Measurements from ENCODE around the gene SUPT5H. TPM values are rescaled to one million over a fixed set of nuclear protein-coding genes. Genes with fewer than 3 reads are reported as not detected.

Gene SUPT5H
- total and polyA plus RNA-seq, 3 donors from 2014 or later = 359 to 366 (median 363) TPM

GRCh38 chr19:39412100-39412866 is 33.1 kb upstream of the SUPT5H start, which contains the start of gene PLEKHG2:
TSS of gene PLEKHG2 (plus strand) at chr19:39412669. CDS start at chr19:39414087, 1,418 bp downstream.
- Histone ChIP-seq H3K36me3 (ENCODE audit: low read depth, missing control alignments) (no peaks in the 10 kb centered on the region), H3K4me1 (peaks cover 18% of the 10 kb centered on the region), H3K4me3 (peak within 1 kb of the TSS; percentile 69 to 89), H3K27ac (peak within 1 kb of the TSS; percentile 92 to 95), H3K27me3 (no peaks in the 10 kb centered on the region), H3K9me3 (no peaks in the 10 kb centered on the region)
- intact Hi-C loops (cut with DNase I; ENCODE audit: low total_unique reads) = no loop called here
- DNase-seq = peak; percentile 99
- no peak for TF ChIP-seq POLR2A (IDR thresholded peaks at IDR 0.05)
- TF ChIP-seq CTCF (IDR thresholded peaks at IDR 0.05) = peak in 2 of 3 experiments; percentile 83 to 90
- WGBS, 2 donors = 0% methylated on average over 25 to 44 of the region's 60 CpGs

- intact Hi-C loops (cut with DNase I; ENCODE audit: low total_unique reads) = no loop called here
- Histone ChIP-seq H3K36me3 (ENCODE audit: low read depth, missing control alignments) (no peaks in the 10 kb centered on the region), H3K4me1 (peaks cover 18% of the 10 kb centered on the region), H3K9me3 (no peaks in the 10 kb centered on the region), H3K27me3 (no peaks in the 10 kb centered on the region), H3K4me3 (peak overlapping the region; percentile 69 to 89), H3K27ac (peak overlapping the region; percentile 92 to 94)
- 1% methylated on average over 24 of the region's 24 CpGs; no CpG with 5 or more reads in 1 of the 2 donors for WGBS, 2 donors
- no peak for TF ChIP-seq POLR2A (IDR thresholded peaks at IDR 0.05)
- peak in 1 of 3 experiments; percentile 78 for TF ChIP-seq CTCF (IDR thresholded peaks at IDR 0.05)
- DNase-seq = no peak
Observed at GRCh38 chr19:39412867-39413271, 32.5 kb upstream of the SUPT5H start.

- DNase-seq = peak; percentile 61
- intact Hi-C loops (cut with DNase I; ENCODE audit: low total_unique reads) = no loop called here
- peak overlapping the region; percentile 69 to 89 for H3K4me3 ChIP-seq
- no peak for TF ChIP-seq CTCF (IDR thresholded peaks at IDR 0.05)
- TF ChIP-seq POLR2A (IDR thresholded peaks at IDR 0.05) = no peak
- no peaks in the 10 kb centered on the region for H3K27me3 ChIP-seq
- no peaks in the 10 kb centered on the region for H3K9me3 ChIP-seq
- H3K36me3 ChIP-seq (ENCODE audit: low read depth, missing control alignments) = no peaks in the 10 kb centered on the region
- 1% methylated on average over 17 to 47 of the region's 54 CpGs for WGBS, 2 donors
- peak overlapping the region; percentile 92 to 94 for H3K27ac ChIP-seq
- peaks cover 18% of the 10 kb centered on the region for H3K4me1 ChIP-seq
Observed at GRCh38 chr19:39413272-39413910, 32.0 kb upstream of the SUPT5H start.

GRCh38 chr19:39413911-39414608 is 31.3 kb upstream of the SUPT5H start:
- WGBS, 2 donors = 29 to 41% methylated on average over 18 of the region's 18 CpGs
- TF ChIP-seq POLR2A (IDR thresholded peaks at IDR 0.05) (no peak), CTCF (IDR thresholded peaks at IDR 0.05) (no peak)
- peak overlapping the region; percentile 92 to 94 for H3K27ac ChIP-seq
- H3K27me3 ChIP-seq = no peaks in the 10 kb centered on the region
- no peaks in the 10 kb centered on the region for H3K9me3 ChIP-seq
- intact Hi-C loops (cut with DNase I; ENCODE audit: low total_unique reads) = no loop called here
- DNase-seq = no peak
- peaks cover 18% of the 10 kb centered on the region for H3K4me1 ChIP-seq
- peak overlapping the region; percentile 69 to 89 for H3K4me3 ChIP-seq
- H3K36me3 ChIP-seq (ENCODE audit: low read depth, missing control alignments) = no peaks in the 10 kb centered on the region
